Panc1 (cell line): ENCODE measurements around the gene OSBPL1A. TPM values are rescaled to one million over a fixed set of nuclear protein-coding genes. Genes with fewer than 3 reads are reported as not detected.
A peak's percentile ranks its signal among the peaks of the same experiment; 100 is the strongest.

Experiments used
- ATAC-seq: fragments of 200-7000 bp; cut with Tn5 transposase; 2 replicates; pipeline ENCODE4 v1.9.1; 2020; ENCODE audit warnings: mild to moderate bottlenecking, moderate library complexity
- BruUV-seq: library from RNA; stranded (reverse); fragments of 400-500 nt; replicated peaks from 2 replicates; lab custom pipeline; 2021; lab: Mats Ljungman, UMichigan
- CTCF ChIA-PET: fragments of 300-600 bp; sonication (Branson Sonifier 250); formaldehyde crosslinking; loops from one replicate; lab custom pipeline; 2022; ENCODE audit warnings: antibody characterized with exemption; lab: Charles Lee
- POLR2A ChIA-PET: fragments of 300-600 bp; sonication (Branson Sonifier 250); formaldehyde crosslinking; loops from one replicate; lab custom pipeline; 2022; ENCODE audit warnings: antibody characterized with exemption; lab: Charles Lee
- DNase-seq: peaks from one replicate; pipeline ENCODE4 v3.0.0-alpha.2; 2010; ENCODE audit warnings: low read depth, low spot score
- H3K27ac ChIP-seq: 2 replicates; pipeline ENCODE4 v1.5.1; 2011; ENCODE audit warnings: mild to moderate bottlenecking, low read length, inconsistent platforms
- H3K27me3 ChIP-seq: fragments of 200-500 bp; sonication (Bioruptor generic); 2 replicates; pipeline ENCODE4 v1.6.0; 2014; ENCODE audit warnings: low read length, inconsistent platforms; ENCODE audit not compliant: control insufficient read depth, insufficient read depth
- H3K36me3 ChIP-seq: fragments of 200-500 bp; sonication (Bioruptor generic); 2 replicates; pipeline ENCODE4 v1.5.1; 2014; ENCODE audit warnings: inconsistent platforms, mild to moderate bottlenecking, low read length, moderate library complexity; ENCODE audit not compliant: control insufficient read depth, insufficient read depth
- H3K4me1 ChIP-seq: 2 replicates; pipeline ENCODE4 v1.5.1; 2011; ENCODE audit warnings: inconsistent platforms, mild to moderate bottlenecking, low read length, moderate library complexity; ENCODE audit not compliant: control insufficient read depth, insufficient read depth
- H3K4me3 ChIP-seq, 2 experiments: 2 replicates each; pipeline ENCODE4 v1.5.1; 2011 to 2012; ENCODE audit warnings: low read depth in 2 of 2, low read length in 2 of 2, mild to moderate bottlenecking in 2 of 2, inconsistent platforms in 1 of 2, moderate library complexity in 1 of 2
- H3K9me3 ChIP-seq: fragments of 200-500 bp; sonication (Bioruptor generic); 2 replicates; pipeline ENCODE4 v1.5.1; 2014; ENCODE audit warnings: low read depth, mild to moderate bottlenecking, inconsistent platforms, low read length, moderate library complexity; ENCODE audit not compliant: control insufficient read depth, insufficient read depth
- CTCF ChIP-seq: fragments of 450-650 bp; IDR thresholded peaks from 2 replicates; pipeline ENCODE4 v1.5.1; 2017; ENCODE audit warnings: mild to moderate bottlenecking
- POLR2AphosphoS5 ChIP-seq: IDR thresholded peaks from 2 replicates; pipeline ENCODE4 v1.6.1; 2012; ENCODE audit warnings: mild to moderate bottlenecking, low read depth, low read length, moderate library complexity
- REST ChIP-seq, 2 experiments: IDR thresholded peaks; 2 replicates each; pipeline ENCODE4 v1.6.1; 2011 to 2012; ENCODE audit warnings: low read depth in 2 of 2, control low read depth in 1 of 2, low read length in 1 of 2, mild to moderate bottlenecking in 1 of 2, moderate library complexity in 1 of 2; ENCODE audit not compliant: insufficient read depth in 1 of 2
- SIN3A ChIP-seq: IDR thresholded peaks from 2 replicates; pipeline ENCODE4 v1.6.1; 2012; ENCODE audit warnings: low read depth, mild to moderate bottlenecking, low read length, moderate library complexity, borderline replicate concordance; ENCODE audit not compliant: insufficient read depth
- TCF7L2 ChIP-seq: IDR thresholded peaks from 2 replicates; pipeline ENCODE4 v1.6.1; 2011; ENCODE audit warnings: mild to moderate bottlenecking, low read depth, low read length, inconsistent platforms
- in situ Hi-C: cut with HindIII; loops from 2 replicates; pipeline ENCODE4 v1.10.0; 2016; ENCODE audit warnings: low sequenced_read_pairs, low pct_unique_long_range_greater_than_20kb
- intact Hi-C: fragments of 100-400 bp; cut with micrococcal nuclease; formaldehyde crosslinking; loops from one replicate; pipeline ENCODE4 v1.10.0; 2022; ENCODE audit not compliant: unreplicated experiment
- total RNA-seq: library from RNA; stranded (reverse); gene quantifications from one replicate; pipeline ENCODE4 v1.2.1, GENCODE V29; 2021; ENCODE audit not compliant: unreplicated experiment

Gene OSBPL1A
- total RNA-seq, 1 experiment from 2014 or later, result 50.5 TPM

- no peaks in the 10 kb centered on the region for H3K36me3 ChIP-seq
- ATAC-seq (peak; percentile 52; the same call in 1 of the 2 replicates), DNase-seq (no peak)
- no peaks in the 10 kb centered on the region for H3K27me3 ChIP-seq
- ChIA-PET POLR2A (no interaction called here), CTCF (no interaction called here)
- peaks cover 6% of the 10 kb centered on the region; the same call in 1 of the 2 replicates for H3K4me1 ChIP-seq
- in situ Hi-C loops (no loop called here), intact Hi-C loops (no loop called here)
- no peak for TF ChIP-seq POLR2AphosphoS5
- no peak for TF ChIP-seq TCF7L2
- TF ChIP-seq REST (IDR thresholded peaks at IDR 0.05; ENCODE audit: insufficient read depth in 1 of 2, low read depth in 2 of 2, low read length in 1 of 2), result no peak
- TF ChIP-seq CTCF, result no peak
- TF ChIP-seq SIN3A, result no peak
- no peak overlapping the region for H3K27ac ChIP-seq
- no peak overlapping the region for H3K4me3 ChIP-seq
- no peaks in the 10 kb centered on the region for H3K9me3 ChIP-seq
- no TSS peak for BruUV-seq
Measured at GRCh38 chr18:24228667-24229041, 169.0 kb downstream of the OSBPL1A start.

GRCh38 chr18:24227977-24228666, 169.5 kb downstream of the OSBPL1A start:
- in situ Hi-C loops (no loop called here), intact Hi-C loops (no loop called here)
- CTCF ChIA-PET, result no interaction called here
- peak; percentile 46; the same call in 1 of the 2 replicates for ATAC-seq
- Histone ChIP-seq H3K9me3 (no peaks in the 10 kb centered on the region), H3K36me3 (no peaks in the 10 kb centered on the region), H3K27me3 (no peaks in the 10 kb centered on the region), H3K4me1 (peaks cover 6% of the 10 kb centered on the region; the same call in 1 of the 2 replicates), H3K4me3 (no peak overlapping the region), H3K27ac (no peak overlapping the region)
- DNase-seq, result no peak
- TF ChIP-seq CTCF, result no peak
- TF ChIP-seq POLR2AphosphoS5, result no peak
- TF ChIP-seq REST (IDR thresholded peaks at IDR 0.05; ENCODE audit: insufficient read depth in 1 of 2, low read depth in 2 of 2, low read length in 1 of 2), result no peak
- no peak for TF ChIP-seq TCF7L2
- no peak for TF ChIP-seq SIN3A
- POLR2A ChIA-PET, result no interaction called here
- no TSS peak for BruUV-seq
